Measurements from ENCODE around the gene PRXL2A.

The PRXL2A gene

GRCh38 chr10:80485076-80485945 is 77.0 kb downstream of the PRXL2A start:
- no peak overlapping the region for H3K4me2 ChIP-seq (ENCODE audit: low read length)
- no peaks in the 10 kb centered on the region for H3K36me3 ChIP-seq (ENCODE audit: insufficient read depth, low read length)
- no peaks in the 10 kb centered on the region for H3K9me3 ChIP-seq (replicated peaks; ENCODE audit: low read length)
- no peaks in the 10 kb centered on the region for H3K4me1 ChIP-seq (ENCODE audit: control insufficient read depth, insufficient read depth, low read length)
- no peak overlapping the region for H3K4me3 ChIP-seq (ENCODE audit: low read length)
- no peaks in the 10 kb centered on the region for H3K27me3 ChIP-seq (ENCODE audit: control insufficient read depth, insufficient read depth, low read length)
- H3K9ac ChIP-seq (ENCODE audit: low read depth, low read length), result no peak overlapping the region

GRCh38 chr10:80485946-80486764 is 77.8 kb downstream of the PRXL2A start:
- Histone ChIP-seq H3K27me3 (ENCODE audit: control insufficient read depth, insufficient read depth, low read length) (no peaks in the 10 kb centered on the region), H3K4me3 (ENCODE audit: low read length) (no peak overlapping the region), H3K4me2 (ENCODE audit: low read length) (no peak overlapping the region), H3K9ac (ENCODE audit: low read depth, low read length) (no peak overlapping the region), H3K9me3 (replicated peaks; ENCODE audit: low read length) (no peaks in the 10 kb centered on the region), H3K36me3 (ENCODE audit: insufficient read depth, low read length) (peaks cover 3% of the 10 kb centered on the region), H3K4me1 (ENCODE audit: control insufficient read depth, insufficient read depth, low read length) (no peaks in the 10 kb centered on the region)

Data from skeletal muscle satellite cell (primary cell).